SH-SY5Y (cell line): ENCODE data around the gene PHF5A.

Experiments
- GATA2 ChIP-seq: IDR thresholded peaks from 2 replicates; pipeline ENCODE4 v1.6.1; 2011; ENCODE audit warnings: mild to moderate bottlenecking, low read depth, low read length
- GATA3 ChIP-seq: IDR thresholded peaks from 2 replicates; pipeline ENCODE4 v1.6.1; 2011; ENCODE audit warnings: low read depth, mild to moderate bottlenecking, low read length, moderate library complexity

DNA sequence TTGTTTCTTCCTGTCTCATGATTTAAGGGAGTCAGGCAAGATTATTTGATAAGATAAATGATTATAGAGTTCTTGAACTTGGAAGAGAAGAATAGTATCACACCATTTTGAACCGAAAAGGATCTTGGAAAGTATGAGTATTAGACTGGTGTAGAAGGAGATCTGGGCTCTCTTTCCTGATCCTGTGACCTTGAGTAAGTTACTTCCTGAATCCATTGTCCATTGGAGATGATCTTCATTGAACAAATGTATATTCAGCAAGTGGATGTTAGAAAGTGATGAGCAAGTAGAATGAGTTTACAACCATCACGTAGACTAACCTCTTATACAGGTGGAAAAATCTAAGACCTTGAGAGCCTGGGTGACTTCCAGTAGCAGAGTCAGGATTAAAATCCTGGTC lies 2.4 kb upstream of the PHF5A start:
- TF ChIP-seq GATA2 (no peak), GATA3 (no peak)
